DMS 273 (cell line): ENCODE results near the gene INPP4A.
A peak's percentile ranks its signal among the peaks of the same experiment; 100 is the strongest.
"Not testable (repeated sequence)": the region's sequence is repeated elsewhere in the genome, so short reads cannot be mapped to it uniquely, and the experiment has no call there.

Experiments
- DNase-seq: peaks from one replicate; lab custom pipeline; 2025; ENCODE audit not compliant: unreplicated experiment; lab: John Stamatoyannopoulos, UW

The INPP4A gene

DNA sequence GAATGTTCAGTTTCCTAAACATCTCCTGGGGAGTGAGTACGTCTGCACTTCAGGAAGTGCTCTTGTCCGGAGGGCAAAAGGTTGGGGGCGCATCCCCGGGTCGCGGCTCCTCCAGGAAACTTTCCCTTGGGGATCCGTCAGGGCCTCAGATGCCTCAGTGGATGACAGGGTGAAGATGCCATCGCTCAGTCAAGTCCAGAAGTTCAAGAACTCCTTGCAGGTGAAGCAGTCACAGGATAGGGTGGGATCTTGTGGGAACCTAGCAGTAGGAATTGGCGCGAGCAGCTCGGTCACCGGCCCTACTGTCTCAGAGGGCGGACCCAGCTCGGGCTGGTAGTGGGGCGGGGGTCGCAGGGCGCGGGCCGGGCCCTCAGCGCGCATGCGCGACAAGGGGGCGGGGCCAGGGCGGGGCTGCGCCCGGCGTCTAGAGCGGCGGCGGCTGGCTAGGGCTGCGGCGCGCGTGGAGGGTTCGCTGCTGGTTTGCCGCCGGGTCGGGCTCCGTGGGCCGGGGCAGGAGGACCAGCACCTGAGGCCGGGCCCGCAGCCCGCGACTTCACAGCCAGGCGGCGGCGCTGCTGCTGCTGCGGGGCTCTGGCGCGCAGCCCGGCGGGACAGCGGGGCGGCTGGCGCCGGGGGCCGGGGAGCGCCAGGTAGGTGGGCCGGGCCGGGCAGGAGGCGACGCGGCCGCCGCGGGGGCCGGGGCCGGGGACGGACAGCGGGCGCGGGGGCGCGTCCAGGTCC is at the start of gene INPP4A:
TSS of gene INPP4A (plus strand) at position 423 of the 741 bp plus-strand sequence. CDS start 75,191 bp downstream, outside the sequence.
- DNase-seq, result peak; percentile 87

DNA sequence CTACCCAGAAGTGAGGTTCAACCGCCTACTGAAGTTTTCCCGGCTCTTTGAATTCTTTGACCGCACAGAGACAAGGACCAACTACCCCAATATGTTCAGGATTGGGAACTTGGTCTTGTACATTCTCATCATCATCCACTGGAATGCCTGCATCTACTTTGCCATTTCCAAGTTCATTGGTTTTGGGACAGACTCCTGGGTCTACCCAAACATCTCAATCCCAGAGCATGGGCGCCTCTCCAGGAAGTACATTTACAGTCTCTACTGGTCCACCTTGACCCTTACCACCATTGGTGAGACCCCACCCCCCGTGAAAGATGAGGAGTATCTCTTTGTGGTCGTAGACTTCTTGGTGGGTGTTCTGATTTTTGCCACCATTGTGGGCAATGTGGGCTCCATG is 48.7 kb upstream of the INPP4A start:
- no peak for DNase-seq

DNA sequence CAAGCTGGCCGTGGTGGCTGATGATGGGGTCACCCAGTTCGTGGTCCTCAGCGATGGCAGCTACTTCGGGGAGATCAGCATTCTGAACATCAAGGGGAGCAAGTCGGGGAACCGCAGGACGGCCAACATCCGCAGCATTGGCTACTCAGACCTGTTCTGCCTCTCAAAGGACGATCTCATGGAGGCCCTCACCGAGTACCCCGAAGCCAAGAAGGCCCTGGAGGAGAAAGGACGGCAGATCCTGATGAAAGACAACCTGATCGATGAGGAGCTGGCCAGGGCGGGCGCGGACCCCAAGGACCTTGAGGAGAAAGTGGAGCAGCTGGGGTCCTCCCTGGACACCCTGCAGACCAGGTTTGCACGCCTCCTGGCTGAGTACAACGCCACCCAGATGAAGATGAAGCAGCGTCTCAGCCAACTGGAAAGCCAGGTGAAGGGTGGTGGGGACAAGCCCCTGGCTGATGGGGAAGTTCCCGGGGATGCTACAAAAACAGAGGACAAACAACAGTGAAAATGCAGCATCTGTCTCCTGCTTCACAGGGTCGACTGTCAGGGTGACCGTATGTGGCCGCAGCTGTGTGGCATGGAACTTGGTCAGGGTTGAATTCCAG is 47.8 kb upstream of the INPP4A start:
- DNase-seq, result no peak

DNA sequence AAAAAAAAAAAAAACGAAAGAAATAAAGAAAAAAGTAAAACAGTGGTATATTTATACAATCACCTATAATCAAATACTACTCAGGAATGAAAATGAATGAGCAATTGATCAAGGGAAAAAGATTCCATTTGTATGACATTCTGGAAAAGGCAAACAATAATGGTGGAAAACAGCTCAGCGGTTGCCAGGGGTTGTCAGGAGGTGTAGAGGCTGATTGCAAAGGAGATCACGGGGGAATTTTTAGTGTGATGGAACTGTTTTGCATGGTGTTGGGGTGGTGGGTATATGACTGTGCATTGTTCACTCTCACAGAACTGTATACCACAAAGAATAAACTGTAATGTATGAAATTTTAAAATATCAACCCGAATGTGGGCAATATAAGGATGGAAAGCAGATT is 45.5 kb upstream of the INPP4A start:
- DNase-seq, result no peak

DNA sequence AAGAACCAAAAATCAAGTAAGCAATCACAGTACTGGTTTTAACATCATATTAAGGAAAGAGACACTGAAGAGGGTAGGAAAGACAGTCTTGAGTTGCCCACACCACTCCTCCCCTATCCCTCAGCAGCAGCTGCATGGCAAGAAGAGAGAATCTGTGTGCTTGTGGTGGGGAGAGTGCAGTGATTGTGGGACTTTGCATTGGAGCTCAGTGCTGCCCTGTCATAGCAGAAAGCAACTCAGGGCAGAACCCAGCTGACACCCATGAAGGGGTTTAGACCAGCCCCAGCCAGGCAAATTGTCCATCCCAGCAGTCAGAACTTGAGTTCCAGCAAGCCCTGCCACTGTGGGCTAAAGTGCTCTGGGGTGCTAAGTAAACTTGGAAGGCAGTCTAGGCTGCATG is 40.8 kb upstream of the INPP4A start:
- DNase-seq, result no peak

DNA sequence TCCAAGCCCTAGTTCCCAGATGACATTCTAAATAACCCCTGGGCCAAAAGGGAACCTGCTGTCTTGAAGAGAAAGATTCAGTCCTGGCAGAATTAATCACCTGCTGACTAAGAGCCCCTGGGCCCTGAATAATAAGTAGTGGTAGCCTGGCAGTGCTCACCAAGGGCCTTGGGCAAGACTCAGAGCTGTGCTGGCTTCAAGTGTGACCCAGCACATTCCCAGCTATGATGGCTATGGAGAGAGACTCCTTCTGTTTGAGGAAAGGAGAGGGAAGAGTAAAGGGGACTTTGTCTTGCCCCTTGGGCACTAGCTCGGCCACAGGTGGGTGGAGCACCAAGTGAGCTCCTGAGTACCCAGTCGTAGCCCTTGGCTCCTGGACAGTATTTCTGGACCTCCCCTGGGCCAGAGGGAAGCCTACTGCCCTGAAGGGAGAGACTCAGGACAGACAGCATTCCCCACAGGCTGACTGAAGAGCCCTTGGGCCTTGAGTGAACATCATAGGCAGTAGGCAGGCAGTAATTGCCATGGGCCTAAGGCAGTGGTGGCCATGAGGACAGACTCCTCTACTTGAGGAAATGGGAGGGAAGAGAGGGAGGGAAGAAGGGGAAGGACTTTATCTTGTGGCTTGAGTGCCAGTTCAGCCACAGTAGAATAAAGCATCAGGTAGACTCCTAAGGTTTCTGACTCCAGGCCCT is 40.0 kb upstream of the INPP4A start:
- DNase-seq, result no peak

DNA sequence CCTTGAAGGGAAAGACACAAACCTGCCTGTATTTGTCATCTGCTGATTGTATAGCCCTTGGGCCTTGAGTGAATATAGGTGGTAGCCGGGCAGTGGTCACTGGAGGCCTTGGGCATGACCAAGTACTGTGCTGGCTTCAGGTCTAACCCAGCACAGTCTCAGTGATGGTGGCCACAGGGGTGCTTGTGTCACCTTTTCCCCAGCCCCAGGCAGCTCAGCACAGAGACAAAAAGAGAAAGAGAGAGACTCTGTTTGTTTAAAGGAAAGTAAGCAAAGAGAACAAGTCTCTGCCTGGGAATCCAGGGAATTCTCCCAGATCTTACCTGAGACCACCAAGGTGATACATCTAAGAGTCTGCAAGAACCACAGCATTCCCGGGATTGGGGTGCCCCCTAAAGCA is 39.4 kb upstream of the INPP4A start:
- no peak for DNase-seq

DNA sequence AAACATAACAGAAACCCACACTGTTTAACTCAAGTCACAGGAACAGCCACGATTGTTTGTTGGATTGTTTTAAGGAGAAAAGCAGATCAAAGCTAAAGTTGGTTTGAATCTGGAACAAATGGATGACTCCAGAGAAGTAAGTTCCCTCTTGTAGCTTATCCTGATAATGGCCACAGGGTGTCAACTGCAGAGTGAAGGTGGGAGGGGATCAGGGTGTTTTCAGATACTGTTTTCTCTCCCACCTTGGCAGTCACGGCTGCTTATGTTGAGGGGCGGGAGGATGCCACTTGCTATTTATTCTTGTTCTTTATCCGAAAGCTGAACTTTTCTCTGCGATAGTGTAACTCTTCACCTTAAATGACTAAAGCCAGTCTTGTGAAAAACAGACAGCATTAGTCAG is 36.5 kb upstream of the INPP4A start:
- no peak for DNase-seq

DNA sequence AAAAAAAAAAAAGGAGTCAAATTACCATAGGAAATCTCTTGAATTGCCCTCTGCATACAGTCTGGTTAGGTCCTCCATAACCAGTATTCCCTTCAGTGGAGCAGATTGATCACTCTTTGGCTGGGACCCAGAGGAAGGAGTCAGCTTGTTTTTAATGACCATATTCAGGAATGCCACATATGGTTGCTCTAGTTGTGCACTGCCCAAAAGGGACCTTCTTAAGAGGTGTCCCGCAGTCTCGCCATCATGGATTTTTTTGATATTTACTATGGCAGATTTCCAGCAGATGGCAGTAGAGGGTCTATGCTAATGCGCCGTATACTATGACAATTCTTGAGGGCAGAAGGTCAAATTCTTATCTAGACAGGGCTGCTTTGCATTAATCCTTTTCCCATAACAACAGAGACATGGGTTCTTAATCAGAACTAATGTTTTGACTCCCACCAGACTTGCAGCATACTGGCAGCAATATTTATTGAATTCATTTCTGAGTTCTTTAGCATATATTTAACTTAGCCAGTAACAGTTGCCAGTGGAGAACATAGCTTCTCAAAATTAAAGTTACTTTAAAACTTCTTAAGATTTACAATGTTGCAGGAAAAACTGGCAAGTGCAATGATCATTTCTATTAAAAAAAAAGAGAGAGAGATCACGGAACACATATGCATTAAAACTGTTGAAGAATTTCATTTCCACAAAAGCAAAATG is 31.8 kb upstream of the INPP4A start:
- DNase-seq, result peak; percentile 87

DNA sequence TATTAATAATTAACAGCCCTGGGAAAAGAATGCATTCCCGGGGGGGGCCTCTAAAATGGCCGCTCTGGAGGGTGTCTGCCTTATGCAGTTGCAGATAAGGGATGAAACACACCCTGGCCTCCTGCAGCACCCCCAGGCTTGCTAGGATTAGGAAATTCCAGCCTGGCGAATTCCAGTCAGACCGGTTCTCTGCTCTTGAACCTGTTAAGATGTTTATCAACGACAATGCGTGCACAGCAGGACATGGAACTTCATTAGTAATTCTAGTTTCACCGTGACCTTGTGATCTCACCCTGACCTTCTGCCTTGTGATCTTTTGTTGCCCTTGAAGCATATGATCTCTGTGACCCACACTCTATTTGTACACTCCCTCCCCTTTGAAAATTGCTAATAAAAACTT is 30.4 kb upstream of the INPP4A start:
- DNase-seq, result not testable (repeated sequence)

DNA sequence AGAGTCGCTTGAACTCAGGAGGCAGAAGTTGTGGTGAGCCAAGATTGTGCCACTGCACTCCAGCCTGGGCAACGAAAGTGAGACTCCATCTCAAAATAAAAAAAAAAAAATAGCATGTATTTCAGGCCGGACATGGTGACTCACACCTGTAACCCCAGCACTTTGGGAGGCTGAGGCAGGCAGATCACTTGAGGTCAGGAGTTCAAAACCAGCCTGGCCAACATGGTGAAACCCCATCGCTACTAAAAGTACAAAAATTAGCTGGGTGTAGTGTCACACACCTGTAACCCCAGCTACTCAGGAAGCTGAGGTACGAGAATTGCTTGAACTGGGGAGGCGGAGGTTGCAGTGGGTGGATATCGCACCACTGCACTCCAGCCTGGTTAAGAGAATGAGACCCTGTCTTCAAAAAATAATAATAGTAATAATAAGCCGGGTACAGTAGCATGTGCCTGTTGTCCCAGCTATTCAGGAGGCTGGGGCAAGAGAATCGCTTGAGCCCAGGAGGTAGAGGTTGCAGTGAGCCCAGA is 28.9 kb upstream of the INPP4A start:
- not testable (repeated sequence) for DNase-seq

DNA sequence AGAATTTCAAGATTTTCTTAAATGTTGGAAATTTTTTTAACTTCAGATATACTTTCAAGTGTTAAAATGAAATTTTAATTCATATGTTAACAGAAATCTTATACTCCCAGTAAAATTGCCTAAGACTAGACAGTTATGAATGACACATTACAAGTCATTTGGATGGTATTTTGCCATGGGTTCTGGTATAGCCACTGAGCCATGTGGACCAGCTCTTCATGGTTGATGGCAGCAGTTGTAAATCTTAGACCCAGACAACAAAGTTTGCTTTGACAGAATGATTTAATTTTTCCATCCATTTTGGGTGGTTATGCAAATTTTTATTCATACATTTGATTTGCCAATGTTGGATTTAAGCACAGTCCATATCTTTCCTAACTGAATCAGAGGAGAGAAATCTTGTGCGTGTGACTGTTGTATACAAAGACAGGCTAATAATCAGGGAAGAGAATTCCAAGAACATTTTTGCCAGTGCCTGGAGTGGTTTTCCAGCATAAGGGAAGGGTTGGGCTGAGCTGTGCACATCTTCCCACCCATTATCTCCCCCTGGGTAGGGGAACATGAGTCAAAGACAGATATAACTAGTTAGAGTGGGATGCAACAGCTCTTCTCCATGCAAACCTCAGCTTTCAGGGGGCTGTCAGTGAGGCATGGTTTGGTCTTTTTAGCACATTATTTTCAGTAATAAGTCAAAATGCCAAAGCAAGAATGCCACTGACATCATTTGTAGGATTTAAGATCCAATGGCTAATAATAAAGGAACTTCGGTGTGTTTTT is 28.1 kb upstream of the INPP4A start:
- DNase-seq, result no peak

DNA sequence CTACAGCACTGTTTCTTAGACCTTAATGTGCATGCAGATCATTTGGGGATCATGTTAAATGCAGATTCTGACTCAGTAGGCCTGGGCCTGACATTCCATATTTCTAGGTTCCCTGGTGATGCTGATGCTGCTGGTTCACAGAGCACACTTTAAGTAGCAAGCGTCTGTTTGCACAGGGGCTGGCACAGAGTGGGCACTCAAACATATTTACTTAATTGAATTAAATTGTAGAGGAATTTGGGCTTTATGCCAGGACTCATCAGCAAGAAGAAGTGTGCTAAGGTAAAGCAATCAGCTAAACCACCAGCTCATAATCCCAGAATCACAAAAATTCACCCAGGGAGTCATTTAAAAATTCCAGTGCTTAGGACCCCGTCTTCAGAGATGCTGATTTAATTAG is 25.1 kb upstream of the INPP4A start:
- no peak for DNase-seq

DNA sequence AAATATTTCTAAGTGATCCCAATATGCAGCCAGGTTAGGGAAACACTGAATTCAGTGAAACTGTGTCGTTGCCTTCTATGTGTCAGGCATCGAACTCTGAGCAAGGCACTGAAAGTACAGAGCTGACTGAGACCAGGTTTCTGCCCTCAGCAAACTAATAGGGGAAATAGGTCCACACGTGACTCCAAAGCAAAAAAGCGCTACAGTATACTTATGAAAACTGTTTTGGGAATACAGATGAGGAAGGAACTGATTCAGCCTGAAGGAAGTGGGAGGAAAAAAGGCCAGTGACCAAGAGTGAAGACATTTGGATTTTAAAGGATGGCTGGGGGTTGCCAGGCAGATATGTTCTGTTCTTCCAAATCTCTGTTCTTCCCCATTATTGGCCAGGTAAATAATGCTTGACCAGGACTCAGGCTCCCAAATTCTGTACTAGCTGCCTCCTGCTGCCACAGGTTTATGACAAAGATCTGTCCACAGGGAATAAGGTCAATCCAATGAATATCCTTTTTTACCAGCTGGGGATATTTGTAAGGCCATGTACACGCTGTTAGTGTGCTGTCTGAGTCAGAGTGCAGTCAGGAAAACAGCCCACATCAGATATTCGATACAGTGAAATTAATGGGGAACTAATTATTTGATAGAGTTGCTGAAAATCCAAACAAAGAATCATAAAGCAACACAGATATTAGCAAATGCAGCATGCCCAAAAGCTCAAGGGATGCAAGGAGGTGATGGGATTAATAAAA is 24.5 kb upstream of the INPP4A start:
- DNase-seq, result no peak

DNA sequence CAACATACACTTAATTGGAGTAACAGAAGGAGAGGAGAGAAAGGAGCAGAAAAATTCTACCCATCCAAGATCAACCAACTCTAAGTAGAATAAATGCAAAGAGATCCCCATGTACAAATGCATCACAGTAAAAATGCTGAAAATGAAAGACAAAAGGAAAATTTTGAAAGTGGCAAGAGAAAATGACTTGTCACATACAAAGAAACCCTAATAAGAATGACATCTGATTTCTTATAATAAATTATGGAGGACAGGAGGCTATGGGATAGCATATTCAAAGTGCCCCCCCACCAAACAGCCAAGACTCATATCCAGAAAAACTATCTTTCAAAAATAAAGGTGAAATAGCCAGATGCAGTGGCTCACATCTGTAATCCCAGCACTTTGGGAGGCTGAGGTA is 22.2 kb upstream of the INPP4A start:
- no peak for DNase-seq

DNA sequence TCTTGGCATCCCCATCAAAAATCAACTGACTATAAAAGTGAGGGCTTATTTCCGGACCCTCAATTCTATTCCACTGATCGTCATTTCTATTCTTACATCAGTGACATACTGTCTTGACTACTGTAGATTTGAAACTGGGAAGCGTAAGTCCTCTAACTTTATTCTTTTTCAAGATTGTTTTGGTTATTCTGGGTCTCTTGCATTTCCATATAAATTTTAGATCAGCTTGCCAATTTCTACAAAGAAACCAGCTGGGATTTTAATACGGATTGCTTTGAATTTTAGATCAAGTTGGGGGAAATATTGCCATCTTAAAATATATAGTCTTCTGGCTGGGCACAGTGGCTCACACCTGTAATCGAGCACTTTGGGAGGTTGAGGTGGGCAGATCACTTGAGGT is 17.9 kb upstream of the INPP4A start:
- no peak for DNase-seq

DNA sequence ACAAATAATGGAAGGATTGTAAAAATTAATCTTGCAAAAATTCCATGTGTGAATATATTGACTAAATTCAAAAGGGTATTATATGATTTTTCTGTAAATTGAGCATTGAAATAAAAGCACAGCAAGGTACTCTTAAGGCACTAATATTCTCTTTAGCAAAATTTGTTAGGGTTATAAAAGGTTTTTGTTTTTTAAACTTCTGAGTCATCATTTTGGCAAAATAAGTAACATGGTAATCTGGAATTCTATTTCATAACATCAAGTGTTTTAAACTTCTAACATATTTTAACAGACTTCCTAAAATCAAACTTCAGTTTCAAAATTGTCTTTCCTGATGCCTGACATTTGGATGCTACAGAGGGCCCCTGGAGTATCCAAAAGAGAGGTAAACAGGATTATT is 12.5 kb upstream of the INPP4A start:
- DNase-seq, result no peak

DNA sequence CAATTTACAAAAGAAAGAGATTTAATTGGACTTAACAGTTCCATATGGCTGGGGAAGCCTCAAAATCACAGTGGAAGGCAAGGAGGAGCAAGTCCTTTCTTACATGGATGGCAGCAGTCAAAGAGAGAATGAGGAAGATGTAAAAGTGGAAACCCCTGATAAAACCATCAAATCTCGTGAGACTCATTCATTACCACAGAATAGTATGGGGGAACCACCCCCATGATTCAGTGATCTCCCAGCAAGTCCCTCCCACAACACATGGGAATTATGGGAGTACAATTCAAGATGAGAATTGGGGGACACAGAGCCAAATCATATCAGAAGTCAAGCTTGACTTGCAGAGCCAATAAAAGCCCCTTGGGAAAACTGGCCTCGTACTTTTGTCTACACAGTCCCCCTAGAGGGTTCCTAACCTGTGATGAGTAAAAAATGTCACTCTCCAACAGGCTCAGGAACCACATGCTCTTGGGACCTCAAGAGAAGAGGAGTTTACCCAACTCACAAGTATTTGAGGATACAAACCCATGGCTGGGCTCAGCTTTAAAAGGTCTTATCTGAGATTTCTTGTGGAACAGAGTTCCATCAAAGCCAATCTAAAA is 11.2 kb upstream of the INPP4A start:
- DNase-seq, result no peak

DNA sequence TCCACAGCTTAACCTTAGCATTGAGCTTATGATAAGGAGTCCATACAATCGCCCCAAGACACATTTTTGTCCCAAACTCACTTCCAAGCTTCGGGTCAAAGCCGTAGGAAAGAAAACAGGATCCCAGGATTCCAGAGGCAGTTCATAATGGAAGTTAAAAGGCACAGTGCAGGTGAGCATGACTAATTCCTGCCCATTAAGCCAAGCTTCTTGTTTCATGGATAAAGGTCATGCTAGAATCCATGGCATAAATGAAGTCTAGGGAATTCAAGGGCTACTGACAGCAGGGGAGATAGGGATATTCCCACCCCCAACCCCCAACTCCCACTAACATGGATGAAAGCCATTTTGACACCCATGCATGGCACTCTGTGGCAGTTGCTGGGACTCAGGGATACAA is 10.2 kb upstream of the INPP4A start:
- no peak for DNase-seq

DNA sequence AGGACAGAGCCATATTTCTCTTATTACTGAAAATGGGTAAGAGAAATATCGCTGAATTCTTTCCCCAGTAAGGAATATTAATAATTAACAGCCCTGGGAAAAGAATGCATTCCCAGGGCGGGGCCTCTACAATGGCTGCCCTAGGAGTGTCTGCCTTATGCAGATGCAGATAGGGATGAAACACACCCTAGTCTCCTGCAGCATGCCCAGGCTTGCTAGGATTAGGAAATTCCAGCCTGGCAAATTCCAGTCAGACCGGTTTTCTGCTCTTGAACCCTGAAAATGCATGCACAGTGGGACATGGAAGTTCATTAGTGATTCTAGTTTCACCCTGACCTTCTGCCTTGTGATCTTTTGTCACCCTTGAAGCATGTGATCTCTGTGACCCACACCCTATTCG is 9.0 kb upstream of the INPP4A start:
- not testable (repeated sequence) for DNase-seq
